Osteocyte (in vitro differentiated cells): Measurements from ENCODE around the gene FARSB. TPM values are rescaled to one million over a fixed set of nuclear protein-coding genes. Genes with fewer than 3 reads are reported as not detected.

Experiments used
- DNase-seq: peaks from one replicate; pipeline ENCODE4 v3.0.0; 2021; ENCODE audit warnings: mixed read lengths; ENCODE audit not compliant: unreplicated experiment; ENCODE audit errors: extremely low spot score
- H3K27ac Mint-ChIP-seq: one replicate; pipeline ENCODE4 v1.8.0; 2021; ENCODE audit warnings: mild to moderate bottlenecking, mixed read lengths; ENCODE audit not compliant: unreplicated experiment
- H3K27me3 Mint-ChIP-seq: one replicate; pipeline ENCODE4 v1.8.0; 2021; ENCODE audit warnings: mixed read lengths; ENCODE audit not compliant: unreplicated experiment
- H3K36me3 Mint-ChIP-seq: one replicate; pipeline ENCODE4 v1.8.0; 2021; ENCODE audit warnings: mixed read lengths; ENCODE audit not compliant: unreplicated experiment
- H3K4me1 Mint-ChIP-seq: one replicate; pipeline ENCODE4 v1.8.0; 2021; ENCODE audit warnings: mixed read lengths; ENCODE audit not compliant: unreplicated experiment
- H3K4me3 Mint-ChIP-seq: one replicate; pipeline ENCODE4 v1.8.0; 2021; ENCODE audit warnings: mild to moderate bottlenecking, moderate library complexity, mixed read lengths; ENCODE audit not compliant: unreplicated experiment
- H3K9me3 Mint-ChIP-seq: one replicate; pipeline ENCODE4 v1.8.0; 2021; ENCODE audit warnings: mixed read lengths; ENCODE audit not compliant: unreplicated experiment
- CTCF ChIP-seq: fragments of 200-600 bp; sonication (generic); IDR thresholded peaks from 2 replicates; pipeline ENCODE4 v1.5.0; 2021; ENCODE audit warnings: antibody characterized with exemption, mild to moderate bottlenecking, moderate library complexity
- total RNA-seq: library from RNA; stranded (reverse); gene quantifications from 2 replicates; pipeline ENCODE4 v1.2.1, GENCODE V29; 2021

The FARSB gene
- total RNA-seq, 1 donor from 2014 or later: 15.8 TPM

- TF ChIP-seq CTCF: no peak
- DNase-seq: no peak
- no peaks in the 10 kb centered on the region for H3K9me3 Mint-ChIP-seq
- no peaks in the 10 kb centered on the region for H3K36me3 Mint-ChIP-seq
- H3K4me3 Mint-ChIP-seq: peak overlapping the region; percentile 62
- H3K27ac Mint-ChIP-seq: no peak overlapping the region
- H3K27me3 Mint-ChIP-seq: peaks cover 26% of the 10 kb centered on the region
- H3K4me1 Mint-ChIP-seq: no peaks in the 10 kb centered on the region
Measured at GRCh38 chr2:222672068-222672401, 16.1 kb upstream of the FARSB start.

GRCh38 chr2:222671259-222672067 lies 15.6 kb upstream of the FARSB start, which contains the start of gene MOGAT1:
Gene MOGAT1, plus strand, starts transcription at chr2:222671658. Its CDS starts 128 bp downstream, at chr2:222671786.
- Mint-ChIP-seq H3K36me3 (no peaks in the 10 kb centered on the region), H3K27me3 (peaks cover 23% of the 10 kb centered on the region), H3K27ac (no peak within 1 kb of the TSS), H3K9me3 (no peaks in the 10 kb centered on the region), H3K4me1 (no peaks in the 10 kb centered on the region), H3K4me3 (peak within 1 kb of the TSS; percentile 62)
- peak; percentile 8 for TF ChIP-seq CTCF
- no peak for DNase-seq

GRCh38 chr2:222670191-222671038 lies 14.5 kb upstream of the FARSB start:
- no peak for TF ChIP-seq CTCF
- H3K27ac Mint-ChIP-seq: no peak overlapping the region
- no peaks in the 10 kb centered on the region for H3K36me3 Mint-ChIP-seq
- peaks cover 23% of the 10 kb centered on the region for H3K27me3 Mint-ChIP-seq
- no peaks in the 10 kb centered on the region for H3K9me3 Mint-ChIP-seq
- H3K4me3 Mint-ChIP-seq: peak overlapping the region; percentile 8
- no peaks in the 10 kb centered on the region for H3K4me1 Mint-ChIP-seq
- DNase-seq: no peak

- H3K27me3 Mint-ChIP-seq: peaks cover 20% of the 10 kb centered on the region
- no peak for TF ChIP-seq CTCF
- H3K36me3 Mint-ChIP-seq: no peaks in the 10 kb centered on the region
- no peaks in the 10 kb centered on the region for H3K4me1 Mint-ChIP-seq
- no peak for DNase-seq
- no peak overlapping the region for H3K4me3 Mint-ChIP-seq
- no peaks in the 10 kb centered on the region for H3K9me3 Mint-ChIP-seq
- no peak overlapping the region for H3K27ac Mint-ChIP-seq
Measured at GRCh38 chr2:222669353-222669752, 13.5 kb upstream of the FARSB start.
